HG03520 (cell line): ENCODE measurements around the gene MAPK14.
"Not testable (repeated sequence)": the region's sequence is repeated elsewhere in the genome, so short reads cannot be mapped to it uniquely, and the experiment has no call there.

Experiments used
- ATAC-seq: cut with Tn5 transposase; IDR thresholded peaks from one replicate; pipeline ENCODE4 v1.9.1; 2021; ENCODE audit warnings: mild to moderate bottlenecking, moderate library complexity; ENCODE audit not compliant: unreplicated experiment

MAPK14 gene

DNA sequence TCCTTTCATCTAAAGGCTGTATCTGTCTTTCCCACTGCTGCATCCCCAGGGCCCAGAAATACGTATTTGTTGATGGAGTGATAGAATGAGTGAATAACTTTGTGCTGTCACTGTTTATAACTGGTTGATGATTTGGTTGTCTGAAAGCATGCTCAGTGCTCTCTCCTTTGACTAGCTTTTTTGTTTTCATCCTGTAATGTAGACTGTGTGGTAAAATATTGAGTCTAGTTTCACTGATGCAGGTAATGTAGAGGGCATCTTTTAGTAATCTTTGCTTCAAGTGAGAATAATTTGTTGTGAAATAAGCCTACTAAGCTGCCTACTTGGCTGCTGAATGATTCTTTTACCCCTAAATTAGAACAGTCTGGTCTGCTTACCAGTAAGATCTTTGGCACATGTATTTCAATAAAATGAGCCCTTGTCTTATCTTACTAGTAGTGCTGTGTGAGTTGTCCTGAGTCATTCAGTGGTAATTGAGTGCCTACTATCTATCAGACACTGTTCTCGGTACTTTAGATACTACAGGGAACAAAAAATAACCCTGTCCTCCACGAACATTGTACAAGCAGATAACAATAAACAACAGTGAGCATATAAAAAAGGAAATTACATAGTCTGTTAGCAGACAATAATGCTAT is 39.9 kb downstream of the MAPK14 start:
- no peak for ATAC-seq

DNA sequence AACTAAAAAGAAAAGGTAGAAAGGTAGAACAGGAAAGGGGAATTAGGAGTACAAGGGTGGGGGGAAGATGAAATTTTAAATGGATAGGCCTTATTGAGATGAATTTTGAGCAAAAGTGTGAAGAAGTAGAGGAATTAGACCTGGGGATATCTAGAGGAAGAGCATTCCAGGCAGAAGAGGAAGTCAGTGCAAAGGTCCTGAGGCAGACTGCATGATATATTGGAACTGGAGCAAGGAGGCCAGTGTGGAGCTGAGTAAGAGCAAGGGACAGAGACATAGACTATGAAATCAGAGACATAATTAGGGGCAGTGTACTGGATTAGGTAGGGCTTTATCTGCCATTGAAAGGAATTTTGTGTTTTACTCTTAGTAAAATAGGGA is 40.4 kb downstream of the MAPK14 start:
- ATAC-seq = no peak

DNA sequence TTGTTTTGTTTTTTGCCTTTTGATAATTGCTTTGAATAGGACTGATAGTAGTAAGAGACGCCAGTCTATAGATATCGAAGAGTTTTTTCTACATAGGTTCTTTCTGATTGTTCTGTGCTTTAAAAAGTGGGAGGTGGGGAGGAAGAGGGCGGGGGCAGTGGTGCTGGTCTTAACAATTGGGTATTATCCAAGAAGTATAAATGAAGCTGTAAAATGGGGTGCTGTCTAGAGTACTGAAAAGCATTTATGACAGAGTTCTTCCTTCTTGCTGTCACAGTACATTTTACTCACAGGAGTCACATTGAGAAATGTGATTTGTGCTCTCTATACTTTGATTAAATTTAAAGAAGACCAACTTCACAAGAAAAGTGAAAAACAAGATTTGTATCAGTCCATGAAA is 41.0 kb downstream of the MAPK14 start:
- no peak for ATAC-seq

DNA sequence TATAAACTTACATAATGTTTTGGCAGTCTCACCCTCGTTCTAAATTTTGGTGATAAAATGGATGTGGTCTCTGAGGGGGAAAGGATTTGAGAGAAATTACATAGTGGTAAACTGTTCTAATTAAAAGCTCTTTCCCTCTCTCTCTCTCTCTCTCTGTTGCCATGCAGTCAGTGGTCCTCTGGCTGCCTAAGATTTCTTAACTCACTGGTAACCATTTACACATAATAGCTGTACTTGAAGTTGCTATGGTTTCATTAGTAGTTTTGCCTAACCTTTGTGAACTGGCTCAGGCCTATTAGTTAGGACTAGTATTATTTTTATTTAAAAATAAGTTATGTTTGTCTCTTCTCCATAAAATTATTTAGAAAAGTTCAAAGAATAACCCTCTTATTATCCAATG is 42.0 kb downstream of the MAPK14 start:
- ATAC-seq = no peak

DNA sequence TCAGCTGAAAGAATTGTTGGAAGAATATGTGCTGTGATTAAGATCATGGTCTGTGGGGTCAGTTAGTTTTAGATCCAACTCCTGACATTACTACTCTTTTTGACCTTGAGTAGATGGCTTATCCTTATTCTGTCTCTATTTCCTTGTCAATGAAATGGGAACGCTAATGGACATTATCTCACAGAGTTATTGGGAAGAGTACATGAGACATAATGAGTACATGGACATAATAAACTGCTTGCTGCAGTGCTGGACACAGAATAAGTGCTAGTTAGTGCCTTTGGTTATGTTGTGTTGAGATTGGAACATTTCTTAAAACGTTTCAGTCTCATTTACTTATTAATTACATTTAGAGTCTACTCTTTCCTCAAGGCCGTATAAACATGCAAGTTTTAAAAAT is 42.6 kb downstream of the MAPK14 start:
- no peak for ATAC-seq

DNA sequence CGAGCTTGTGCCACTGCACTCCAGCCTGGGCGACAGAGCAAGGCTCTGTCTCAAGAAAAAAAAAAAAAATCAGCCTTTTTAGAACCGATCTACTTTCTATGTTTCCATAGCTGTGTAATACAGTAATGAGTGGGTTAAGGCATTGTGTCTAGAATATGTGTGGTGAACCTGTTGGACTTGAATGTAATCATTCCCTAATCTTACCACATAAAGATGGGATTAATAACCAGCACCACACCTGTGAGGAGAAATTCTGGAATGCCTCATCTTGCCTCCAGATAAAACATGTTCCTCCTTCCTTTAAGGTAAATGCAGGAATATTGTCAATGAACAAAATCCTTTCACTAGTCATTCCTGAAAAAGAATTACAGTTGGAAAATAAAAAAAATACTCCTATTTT is 43.7 kb downstream of the MAPK14 start:
- ATAC-seq = no peak

DNA sequence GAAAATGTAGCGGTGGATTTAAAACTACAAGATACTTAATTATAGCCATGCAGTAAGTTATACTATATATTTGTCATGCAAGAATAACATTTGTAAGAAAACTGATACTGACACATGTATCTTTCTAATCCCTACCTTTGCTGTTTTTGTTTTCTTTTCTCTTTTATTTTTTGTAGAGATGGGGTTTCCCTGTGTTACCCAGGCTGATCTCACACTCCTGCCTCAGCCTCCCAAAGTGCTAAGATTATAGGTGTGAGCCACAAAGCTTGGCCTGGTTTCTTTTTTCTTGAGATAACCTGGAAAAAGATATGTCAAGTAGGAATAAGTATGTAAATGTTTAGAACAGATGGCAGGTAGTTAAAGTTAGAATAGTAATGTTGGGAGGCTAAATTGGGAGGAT is 44.1 kb downstream of the MAPK14 start:
- ATAC-seq = no peak

DNA sequence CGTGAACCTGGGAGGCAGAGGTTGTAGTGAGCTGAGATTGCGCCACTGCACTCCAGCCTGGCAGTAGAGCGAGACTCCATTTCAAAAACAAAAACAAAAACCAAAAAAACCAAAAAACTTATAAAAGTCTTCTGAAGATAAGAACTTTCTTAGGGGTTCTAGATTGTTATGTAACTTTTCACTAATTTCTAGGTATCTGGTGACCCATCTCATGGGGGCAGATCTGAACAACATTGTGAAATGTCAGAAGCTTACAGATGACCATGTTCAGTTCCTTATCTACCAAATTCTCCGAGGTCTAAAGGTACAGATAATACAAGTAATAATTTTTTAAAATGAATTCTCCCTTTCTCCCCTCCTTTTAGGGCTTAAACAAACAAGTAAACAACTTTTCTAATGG is 45.1 kb downstream of the MAPK14 start:
- ATAC-seq = no peak

DNA sequence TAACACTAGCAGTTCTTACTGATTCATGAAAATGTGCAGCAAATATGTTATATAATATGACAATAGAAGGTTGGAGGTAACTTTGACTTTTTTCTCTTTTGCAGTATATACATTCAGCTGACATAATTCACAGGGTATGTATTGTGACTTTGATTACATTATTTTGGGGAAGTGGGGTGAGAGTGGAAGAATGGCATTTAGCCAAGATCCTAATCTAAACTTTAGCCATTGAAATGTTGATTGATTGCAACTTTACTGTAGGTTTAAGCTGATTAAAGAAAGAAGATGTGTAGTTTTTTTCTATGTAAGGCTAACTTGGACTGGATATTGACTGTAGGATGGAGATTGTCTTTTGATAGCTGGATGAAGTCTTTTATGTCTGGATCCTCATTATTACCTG is 46.0 kb downstream of the MAPK14 start:
- no peak for ATAC-seq

DNA sequence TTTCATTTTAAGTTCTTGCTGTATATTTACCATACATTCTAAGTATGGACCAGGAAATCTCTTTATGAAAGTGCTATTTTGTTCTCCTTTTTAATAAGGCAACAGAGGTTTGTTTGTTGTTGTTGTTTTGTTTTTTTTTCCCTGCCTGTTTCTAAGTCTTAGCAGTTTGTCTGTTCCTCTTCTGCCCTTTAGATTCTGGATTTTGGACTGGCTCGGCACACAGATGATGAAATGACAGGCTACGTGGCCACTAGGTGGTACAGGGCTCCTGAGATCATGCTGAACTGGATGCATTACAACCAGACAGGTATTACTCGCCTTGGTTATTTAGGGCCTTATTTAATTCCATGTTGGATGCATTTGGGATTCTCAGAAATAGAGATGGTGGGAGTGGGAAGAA is 48.0 kb downstream of the MAPK14 start:
- ATAC-seq = no peak

DNA sequence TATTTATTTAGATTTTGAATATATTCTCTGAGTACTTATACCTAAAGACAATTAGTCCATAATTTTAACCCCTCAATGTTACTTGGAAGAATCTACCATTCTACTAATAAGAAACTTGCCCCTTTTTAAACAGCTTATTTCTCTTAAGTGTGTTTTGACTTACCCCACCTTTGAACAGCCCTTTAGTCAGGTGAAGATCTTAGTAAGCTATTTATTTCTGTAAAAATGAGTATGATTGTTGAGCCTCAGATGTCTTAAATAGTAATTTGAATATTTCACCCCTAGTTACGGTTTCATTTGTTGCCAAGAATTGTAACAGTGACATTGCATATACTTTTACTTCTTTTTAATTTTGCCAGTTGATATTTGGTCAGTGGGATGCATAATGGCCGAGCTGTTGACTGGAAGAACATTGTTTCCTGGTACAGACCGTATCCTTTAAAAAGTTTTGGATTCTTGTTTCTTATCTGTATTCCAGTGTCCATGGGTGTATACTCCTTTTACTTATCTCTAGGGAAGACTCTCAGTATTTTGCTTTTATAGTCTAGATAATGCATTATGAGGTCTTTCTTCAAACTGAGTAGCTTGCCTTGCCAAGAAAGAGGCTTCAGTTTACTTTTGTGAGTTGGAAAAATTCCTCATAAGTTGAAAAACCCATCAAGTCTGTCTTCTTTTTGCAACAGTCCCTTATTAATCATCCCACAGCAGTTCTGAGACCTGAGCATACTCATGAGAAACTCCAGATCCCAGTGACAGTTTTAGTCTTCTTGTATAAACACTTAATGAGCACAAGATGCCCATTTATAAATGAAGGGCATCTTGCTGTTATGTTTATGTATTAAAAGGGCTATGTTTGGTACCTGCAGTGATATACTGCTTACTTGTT is 48.8 kb downstream of the MAPK14 start:
- no peak for ATAC-seq

DNA sequence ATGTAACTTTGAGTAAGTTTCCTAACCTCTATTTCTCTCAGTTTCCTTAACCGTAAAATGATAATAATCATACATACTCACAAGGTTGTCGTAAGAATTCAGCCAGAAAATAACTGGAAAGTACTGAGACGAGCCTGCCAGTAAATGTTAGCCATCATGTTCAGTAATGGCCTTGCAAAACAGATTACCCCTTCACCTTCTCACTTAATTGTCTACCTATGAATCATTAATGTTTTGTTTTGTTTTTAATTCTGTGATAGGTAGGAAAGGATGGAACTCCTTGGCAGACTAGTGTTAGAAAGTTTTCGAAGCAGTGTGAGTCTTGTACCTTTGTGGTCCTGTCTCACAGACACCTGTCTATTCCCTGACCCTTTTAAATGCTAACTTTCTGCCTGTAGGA is 50.6 kb downstream of the MAPK14 start:
- ATAC-seq = no peak

DNA sequence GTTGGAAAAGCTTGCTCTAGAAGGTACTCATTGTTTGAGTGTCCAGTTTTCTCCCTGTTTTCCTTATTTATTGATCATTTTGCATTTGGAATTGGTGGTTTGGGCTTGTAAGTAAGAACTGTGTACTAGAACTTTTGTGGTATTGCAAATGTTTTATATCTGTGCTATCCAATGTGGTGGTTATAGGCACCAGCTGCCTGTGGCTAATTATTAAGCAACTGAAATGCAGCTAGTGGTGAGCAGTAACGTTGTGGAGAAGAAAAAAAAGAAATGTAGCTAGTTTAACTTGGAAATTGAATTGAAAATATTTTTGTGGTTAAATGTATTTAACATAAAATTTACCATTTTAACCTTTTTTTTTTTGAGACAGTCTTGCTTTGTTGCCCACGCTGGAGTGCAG is 52.0 kb downstream of the MAPK14 start:
- ATAC-seq = no peak

DNA sequence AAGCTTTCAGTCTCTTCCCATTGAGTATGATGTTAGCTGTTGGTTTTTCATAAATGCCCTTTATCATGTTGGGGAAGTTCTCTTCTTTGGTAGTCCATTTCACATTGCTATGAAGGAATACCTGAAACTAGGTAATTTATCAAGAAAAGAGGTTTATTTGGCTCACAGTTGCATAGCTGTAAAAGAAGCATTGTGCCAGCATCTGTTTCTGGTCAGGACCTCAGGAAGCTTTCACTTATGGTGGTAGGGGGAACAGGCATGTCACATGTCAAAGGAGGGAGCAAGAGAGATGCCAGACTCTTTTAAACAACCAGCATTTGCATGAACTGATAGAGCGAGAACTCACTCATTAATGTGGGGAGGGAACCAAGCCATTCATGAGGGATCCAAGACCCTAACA is 54.7 kb downstream of the MAPK14 start:
- no peak for ATAC-seq

DNA sequence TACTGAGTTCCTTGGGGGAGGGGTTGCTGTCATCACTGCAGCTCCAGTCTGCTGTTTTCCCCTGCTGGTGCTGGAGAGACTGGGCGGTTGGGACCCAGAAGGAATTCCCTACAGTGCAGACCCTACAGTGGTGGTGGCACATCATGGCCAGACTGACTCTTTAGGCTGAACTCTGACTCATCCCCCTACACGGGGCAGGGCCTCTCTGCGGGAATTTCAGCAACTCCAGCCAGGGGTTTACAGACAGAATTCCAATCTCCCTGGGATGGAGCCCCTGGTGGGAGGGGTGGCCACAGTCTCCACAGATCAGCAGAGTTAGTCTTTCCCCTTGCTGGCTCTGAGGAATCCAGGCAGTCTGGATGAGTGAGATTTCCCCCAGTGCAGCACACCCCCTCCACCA is 55.8 kb downstream of the MAPK14 start:
- no peak for ATAC-seq

DNA sequence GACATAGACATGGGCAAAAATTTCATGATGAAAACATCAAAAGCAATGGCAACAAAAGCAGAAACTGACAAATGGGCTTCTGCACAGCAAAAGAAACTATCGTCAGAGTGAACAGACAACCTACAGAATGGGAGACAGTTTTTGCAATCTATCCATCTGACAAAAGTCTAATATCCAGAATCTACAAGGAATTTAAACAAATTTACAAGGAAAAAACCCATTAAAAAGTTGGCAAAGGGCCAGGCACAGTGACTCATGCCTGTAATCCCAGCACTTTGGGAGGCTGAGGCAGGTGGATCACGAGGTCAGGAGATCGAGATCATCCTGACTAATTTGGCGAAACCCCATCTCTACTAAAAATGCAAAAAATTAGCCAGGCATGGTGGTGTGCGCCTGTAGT is 60.6 kb downstream of the MAPK14 start:
- not testable (repeated sequence) for ATAC-seq

DNA sequence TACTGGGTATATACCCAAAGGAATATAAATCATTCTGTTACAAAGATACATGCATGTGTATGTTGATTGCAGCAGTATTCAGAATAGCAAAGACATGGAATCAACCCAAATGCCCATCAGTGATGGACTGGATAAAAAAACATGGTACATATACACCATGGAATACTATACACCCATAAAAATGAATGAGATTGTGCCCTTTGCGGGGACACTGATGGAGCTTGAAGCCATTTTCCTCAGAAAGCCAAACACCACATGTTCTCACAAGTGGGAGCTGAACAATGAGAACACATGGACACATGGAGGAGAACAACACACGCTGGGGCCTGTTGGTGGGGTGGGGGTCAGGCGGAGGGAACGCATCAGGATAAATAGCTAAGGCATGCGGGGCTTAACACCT is 61.4 kb downstream of the MAPK14 start:
- no peak for ATAC-seq

DNA sequence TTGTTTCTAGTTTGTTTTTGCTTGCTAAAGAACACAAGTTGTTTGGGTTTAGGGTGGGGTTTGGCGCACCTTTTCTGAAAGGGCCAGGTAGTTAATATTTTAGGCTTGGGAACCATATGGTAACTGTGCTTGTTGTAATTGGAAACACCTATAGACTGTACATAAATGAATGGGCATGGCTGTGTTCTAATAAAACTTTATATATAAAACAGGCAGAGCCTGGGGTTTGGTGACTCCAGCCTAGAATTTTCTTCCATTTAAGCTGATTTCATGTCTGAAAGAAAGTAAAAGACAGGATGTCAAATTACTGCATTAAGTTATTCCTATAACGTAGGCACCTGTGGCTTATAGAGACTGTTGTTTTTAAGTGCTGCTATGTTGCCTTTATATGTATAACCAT is 66.6 kb downstream of the MAPK14 start:
- ATAC-seq = no peak

DNA sequence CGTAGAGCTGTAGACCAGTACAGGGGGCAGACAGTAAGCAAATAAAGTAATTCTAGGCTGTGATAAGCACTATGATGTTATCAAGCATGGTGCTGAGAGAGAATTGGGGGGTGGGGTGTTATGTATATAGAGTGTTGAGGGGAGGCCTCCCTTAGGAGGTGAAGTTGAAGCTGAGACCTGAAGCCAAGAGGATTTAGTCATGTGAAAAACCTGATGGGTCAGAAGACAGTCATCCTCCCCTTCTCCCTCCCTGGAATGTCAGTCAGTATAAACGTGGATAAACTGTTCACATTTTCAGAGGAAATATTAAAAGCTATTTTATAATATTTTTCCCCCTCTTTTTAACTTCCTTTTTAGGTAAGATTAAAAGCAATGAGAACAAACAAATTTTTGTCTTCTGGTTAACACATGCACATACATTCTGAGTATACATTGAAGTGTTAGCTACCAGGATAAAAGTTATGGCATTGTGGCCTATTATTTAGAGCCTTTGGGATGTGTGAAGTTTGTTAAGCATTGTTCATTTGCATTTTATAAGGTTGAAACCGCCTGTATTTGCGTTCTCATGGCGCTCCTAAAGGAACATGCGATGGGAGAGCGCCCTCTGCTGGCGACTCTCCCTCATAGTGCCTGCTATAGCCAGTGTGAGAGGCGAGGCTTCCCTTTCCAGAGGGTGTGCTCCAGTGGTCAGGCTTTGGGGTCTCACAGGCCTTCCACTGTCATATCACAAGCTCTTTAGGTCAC is 67.3 kb downstream of the MAPK14 start:
- peak; percentile 61 for ATAC-seq

DNA sequence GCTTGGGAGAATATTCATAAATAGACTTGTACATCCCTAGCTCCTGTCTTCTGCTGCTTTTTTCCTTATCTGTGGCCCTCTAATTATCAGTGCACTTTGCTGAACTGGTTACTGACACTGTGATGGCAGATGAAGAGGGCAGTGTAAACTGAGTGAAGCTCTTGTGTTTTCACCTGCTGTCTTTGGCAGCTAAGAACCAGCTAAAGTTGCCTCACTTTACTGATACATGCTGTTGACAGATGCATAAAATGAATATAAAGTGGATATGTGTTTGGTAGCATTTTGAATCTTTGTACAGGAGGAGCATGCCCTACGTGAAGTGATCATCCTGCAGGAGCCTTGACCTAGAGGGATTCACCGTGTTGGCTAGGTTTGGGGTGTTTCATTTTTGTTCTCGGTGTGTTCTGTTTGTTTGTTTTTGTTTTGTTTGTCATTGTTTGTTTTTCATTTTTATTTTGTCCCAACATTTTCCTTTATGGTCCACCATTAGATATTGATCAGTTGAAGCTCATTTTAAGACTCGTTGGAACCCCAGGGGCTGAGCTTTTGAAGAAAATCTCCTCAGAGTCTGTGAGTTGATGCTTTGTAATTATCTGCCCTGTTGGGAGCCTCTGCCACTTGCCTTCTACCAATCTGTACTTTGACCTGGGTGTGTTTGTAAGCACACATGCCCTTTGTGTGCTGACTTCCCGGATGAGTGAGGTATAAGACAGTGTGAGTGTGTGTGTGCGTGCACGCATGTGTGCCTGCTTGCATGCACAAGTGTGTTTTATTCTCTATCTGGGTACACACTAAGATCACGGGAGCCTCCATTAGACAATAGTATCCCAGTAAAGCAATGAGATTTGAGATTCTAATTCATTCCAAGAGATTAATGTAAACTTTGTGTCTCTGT is 68.1 kb downstream of the MAPK14 start:
- no peak for ATAC-seq
